GM12865 (cell line): ENCODE results near the gene PPIE.

Experiments used
- DNase-seq: peaks from one replicate; pipeline ENCODE4 v3.0.0; 2010; ENCODE audit warnings: low read depth
- H3K4me3 ChIP-seq: 2 replicates; pipeline ENCODE4 v1.5.1; 2011; ENCODE audit warnings: mild to moderate bottlenecking, low read depth, low read length, control low read depth
- CTCF ChIP-seq: IDR thresholded peaks from 2 replicates; pipeline ENCODE4 v1.5.1; 2011; ENCODE audit warnings: low read length, control low read depth, low read depth, inconsistent platforms; ENCODE audit not compliant: insufficient read depth; ENCODE audit errors: missing control alignments

The PPIE gene

GRCh38 chr1:39799770-39800470, 61.2 kb downstream of the PPIE start:
- TF ChIP-seq CTCF, result peak; percentile 94
- H3K4me3 ChIP-seq, result peak overlapping the region; percentile 50
- DNase-seq, result peak; percentile 76

- TF ChIP-seq CTCF, result no peak
- no peak overlapping the region for H3K4me3 ChIP-seq
- DNase-seq, result no peak
Measured at GRCh38 chr1:39800471-39800835, 61.8 kb downstream of the PPIE start.

- DNase-seq, result no peak
- no peak for TF ChIP-seq CTCF
- H3K4me3 ChIP-seq, result no peak overlapping the region
Measured at GRCh38 chr1:39802496-39803260, 64.0 kb downstream of the PPIE start.

GRCh38 chr1:39805385-39805784, 66.7 kb downstream of the PPIE start:
- TF ChIP-seq CTCF, result no peak
- no peak for DNase-seq
- H3K4me3 ChIP-seq, result no peak overlapping the region

- no peak for TF ChIP-seq CTCF
- H3K4me3 ChIP-seq, result no peak overlapping the region
- DNase-seq, result no peak
Measured at GRCh38 chr1:39808784-39809517, 70.3 kb downstream of the PPIE start.

GRCh38 chr1:39812913-39813312, 74.2 kb downstream of the PPIE start:
- no peak overlapping the region for H3K4me3 ChIP-seq
- no peak for DNase-seq
- TF ChIP-seq CTCF, result no peak
